ENCODE measurements around the gene LHPP.
A peak's percentile ranks its signal among the peaks of the same experiment; 100 is the strongest.

Gene LHPP

GRCh38 chr10:124558339-124559321, 97.0 kb downstream of the LHPP start:
- no peak for DNase-seq

- no peak for DNase-seq
These were observed 97.9 kb downstream of the LHPP start for GRCh38 chr10:124559372-124560132.

GRCh38 chr10:124560377-124561105, 98.9 kb downstream of the LHPP start:
- DNase-seq = peak; percentile 35 to 46 (median 39)

- no peak for DNase-seq
These were observed 99.6 kb downstream of the LHPP start for GRCh38 chr10:124561206-124561605.

GRCh38 chr10:124562425-124563060, 100.9 kb downstream of the LHPP start:
- DNase-seq = no peak

- DNase-seq = no peak
These were observed 101.9 kb downstream of the LHPP start for GRCh38 chr10:124563320-124564040.

- no peak for DNase-seq
These were observed 103.3 kb downstream of the LHPP start for GRCh38 chr10:124564881-124565280.

- DNase-seq = peak; percentile 27 to 44 (median 33)
These were observed 104.1 kb downstream of the LHPP start for GRCh38 chr10:124565565-124566221.

- DNase-seq = no peak
These were observed 104.7 kb downstream of the LHPP start for GRCh38 chr10:124566222-124566888.

GRCh38 chr10:124566981-124567835, 105.6 kb downstream of the LHPP start:
- DNase-seq = no peak

- no peak for DNase-seq
These were observed 106.7 kb downstream of the LHPP start for GRCh38 chr10:124568339-124568738.

- DNase-seq = no peak
These were observed 107.4 kb downstream of the LHPP start for GRCh38 chr10:124568848-124569622.

- no peak for DNase-seq
These were observed 108.2 kb downstream of the LHPP start for GRCh38 chr10:124569623-124570470.

- no peak for DNase-seq
These were observed 109.0 kb downstream of the LHPP start for GRCh38 chr10:124570646-124571045.

GRCh38 chr10:124572751-124573150, 111.1 kb downstream of the LHPP start:
- DNase-seq = no peak

- no peak for DNase-seq
These were observed 112.3 kb downstream of the LHPP start for GRCh38 chr10:124573726-124574455.

- no peak for DNase-seq
These were observed 112.9 kb downstream of the LHPP start for GRCh38 chr10:124574456-124575070.

All from suppressor macrophage treated with lipopolysaccharide for 1 hour (primary cell).